ENCODE data around the gene PFKFB2.

DNA sequence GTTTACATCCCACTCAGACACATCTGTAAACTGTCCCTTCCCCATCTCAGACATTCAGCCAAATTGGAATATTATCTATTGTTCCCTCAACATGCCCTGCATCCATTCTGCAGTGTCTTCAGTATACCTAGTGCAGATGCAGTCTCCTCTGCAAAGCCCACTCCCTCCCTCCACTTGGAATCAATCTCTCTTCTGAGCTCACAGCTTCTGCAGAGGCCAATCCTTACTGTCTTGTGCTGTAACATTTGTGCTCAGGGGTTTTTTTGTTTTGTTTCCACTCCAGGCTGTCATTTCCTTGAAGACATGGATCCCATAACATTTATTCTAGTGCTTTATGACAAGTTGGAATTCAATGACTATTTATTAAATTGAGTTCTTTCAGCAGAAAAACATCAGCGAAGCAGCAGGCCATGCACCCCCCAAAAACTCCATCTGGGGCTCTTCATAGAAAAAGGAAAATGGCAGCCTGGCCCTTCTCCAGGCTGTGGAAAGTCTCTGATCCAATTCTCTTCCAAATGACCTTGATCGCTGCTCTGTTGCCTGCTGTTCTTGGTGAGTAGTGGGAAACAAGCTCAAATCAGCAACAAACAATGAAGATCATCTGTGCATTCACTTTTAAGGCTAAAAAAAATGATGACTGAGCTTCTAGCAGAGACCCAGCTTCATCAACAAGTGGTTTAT, 59.7 kb downstream of the PFKFB2 start:
- TF ChIP-seq POLR2A (IDR thresholded peaks at IDR 0.05; ENCODE audit: low read depth, low read length): no peak
- no peak for TF ChIP-seq TAF1 (IDR thresholded peaks at IDR 0.05; ENCODE audit: borderline replicate concordance, low read depth, low read length)
